NCI-H460 (cell line): ENCODE data around the gene HSPA8. TPM values are rescaled to one million over a fixed set of nuclear protein-coding genes. Genes with fewer than 3 reads are reported as not detected.
A peak's percentile ranks its signal among the peaks of the same experiment; 100 is the strongest.
"Not testable (repeated sequence)": the region's sequence is repeated elsewhere in the genome, so short reads cannot be mapped to it uniquely, and the experiment has no call there.

Experiments
- DNase-seq: peaks from one replicate; pipeline ENCODE4 v3.0.0-alpha.2; 2016; ENCODE audit warnings: low read depth; ENCODE audit errors: extremely low read depth
- polyA plus RNA-seq: library from polyadenylated mRNA; depleted of rRNA; stranded (reverse); fragments of >200 nt; gene quantifications from 2 replicates; pipeline ENCODE4 v1.2.3, GENCODE V29; 2014; cell fraction: nucleus; rRNA removed
- total RNA-seq: library from RNA; depleted of rRNA; stranded (reverse); fragments of >200 nt; shearing (Covaris generic); gene quantifications from 2 replicates; pipeline ENCODE4 v1.2.3, GENCODE V29; 2014; rRNA removed

Gene HSPA8
- 1,170 and 1,176 TPM in 2 replicates for total RNA-seq
- polyA plus RNA-seq, result 1,029 and 1,131 TPM in 2 replicates

GRCh38 chr11:123061403-123062157 is at the start of gene HSPA8:
HSPA8 (minus strand) TSS chr11:123062136; CDS start chr11:123061324, 812 bp downstream.
- no peak for DNase-seq

- DNase-seq, result peak; percentile 48
Observed at GRCh38 chr11:123111465-123111864, 49.5 kb upstream of the HSPA8 start.

- no peak for DNase-seq
Observed at GRCh38 chr11:123110397-123110796, 48.5 kb upstream of the HSPA8 start.

GRCh38 chr11:123107945-123108495 is 46.1 kb upstream of the HSPA8 start:
- no peak for DNase-seq

GRCh38 chr11:123104697-123105096 is 42.8 kb upstream of the HSPA8 start:
- DNase-seq, result no peak

- peak; percentile 45 for DNase-seq
Observed at GRCh38 chr11:123103326-123103980, 41.5 kb upstream of the HSPA8 start.

- DNase-seq, result no peak
Observed at GRCh38 chr11:123100379-123101085, 38.6 kb upstream of the HSPA8 start.

- no peak for DNase-seq
Observed at GRCh38 chr11:123098990-123099389, 37.1 kb upstream of the HSPA8 start.

GRCh38 chr11:123093739-123094138 is 31.8 kb upstream of the HSPA8 start:
- no peak for DNase-seq

- no peak for DNase-seq
Observed at GRCh38 chr11:123091506-123091905, 29.6 kb upstream of the HSPA8 start.

GRCh38 chr11:123090168-123090567 is 28.2 kb upstream of the HSPA8 start:
- DNase-seq, result not testable (repeated sequence)

GRCh38 chr11:123088896-123089295 is 27.0 kb upstream of the HSPA8 start:
- not testable (repeated sequence) for DNase-seq

- not testable (repeated sequence) for DNase-seq
Observed at GRCh38 chr11:123087657-123088056, 25.7 kb upstream of the HSPA8 start.

GRCh38 chr11:123086305-123086704 is 24.4 kb upstream of the HSPA8 start:
- no peak for DNase-seq

- no peak for DNase-seq
Observed at GRCh38 chr11:123085497-123085896, 23.6 kb upstream of the HSPA8 start.

GRCh38 chr11:123084454-123084853 is 22.5 kb upstream of the HSPA8 start:
- DNase-seq, result no peak

GRCh38 chr11:123083623-123084029 is 21.7 kb upstream of the HSPA8 start:
- DNase-seq, result peak; percentile 63

- no peak for DNase-seq
Observed at GRCh38 chr11:123082977-123083376, 21.0 kb upstream of the HSPA8 start.

- no peak for DNase-seq
Observed at GRCh38 chr11:123080015-123080414, 18.1 kb upstream of the HSPA8 start.

GRCh38 chr11:123076484-123076883 is 14.5 kb upstream of the HSPA8 start:
- DNase-seq, result no peak
